ENCODE results near the gene WDR46. TPM values are rescaled to one million over a fixed set of nuclear protein-coding genes. Genes with fewer than 3 reads are reported as not detected.

WDR46 gene
- total and polyA plus RNA-seq, 2 experiments from 2014 or later: 71.4 to 104 TPM

DNA sequence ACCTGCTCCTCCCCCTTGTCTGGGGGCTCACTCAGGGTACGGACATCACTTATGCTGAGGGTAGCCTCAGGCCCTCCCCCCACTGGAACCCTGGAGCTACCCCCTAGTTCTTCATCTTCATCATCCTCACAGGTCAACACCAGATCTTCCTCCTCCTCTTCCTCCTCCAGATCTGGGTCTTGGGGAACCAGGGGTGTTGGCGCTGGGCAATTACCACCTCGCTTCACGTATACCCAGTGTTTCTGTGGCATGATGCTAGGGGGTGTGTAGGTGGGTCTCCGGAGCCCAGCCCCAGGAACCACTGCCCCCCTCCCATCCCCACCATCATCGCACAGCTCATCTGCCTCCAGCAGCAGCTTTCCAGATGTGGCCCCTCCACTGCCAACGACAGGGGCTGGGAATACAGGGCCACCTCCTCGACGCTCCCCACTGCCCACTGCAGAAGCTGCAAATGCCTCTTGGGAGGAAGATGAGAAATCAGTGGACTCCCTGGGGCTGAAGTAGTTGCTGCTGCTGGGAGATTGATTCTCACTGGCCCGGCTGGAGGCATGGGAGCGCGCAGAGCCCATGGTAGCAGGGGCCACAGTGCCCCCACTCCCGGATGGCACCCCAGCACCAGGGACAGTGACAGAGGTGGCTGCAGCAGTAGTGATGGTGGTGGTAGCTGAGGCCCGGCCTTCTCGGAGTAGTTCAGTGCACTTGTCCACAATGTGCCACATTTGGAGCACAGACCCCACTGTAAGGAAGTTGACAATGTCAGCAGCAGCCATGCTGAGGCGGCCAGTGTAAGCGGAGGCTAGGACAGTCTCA is 27.0 kb upstream of the WDR46 start:
- Mint-ChIP-seq H3K27me3 (ENCODE audit: insufficient read depth, low read depth, poor library complexity) (peaks cover 28% of the 10 kb centered on the region), H3K9me3 (no peaks in the 10 kb centered on the region; the same call in 1 of the 3 replicates), H3K27ac (peak overlapping the region; percentile 31; the same call in 1 of the 2 replicates), H3K36me3 (ENCODE audit: low read depth) (peaks cover 31% of the 10 kb centered on the region), H3K4me3 (peak overlapping the region; percentile 93), H3K4me1 (peaks cover 61% of the 10 kb centered on the region)
- Histone ChIP-seq H3K27me3 (ENCODE audit: insufficient read depth) (no peaks in the 10 kb centered on the region), H3K4me1 (ENCODE audit: insufficient read depth) (peaks cover 42% of the 10 kb centered on the region), H4K20me1 (replicated peaks; ENCODE audit: insufficient read depth) (peaks cover 4% of the 10 kb centered on the region; the same call in 1 of the 2 replicates), H3K4me3 (no peak overlapping the region; the same call in 1 of the 2 replicates), H3K9me2 (ENCODE audit: insufficient read depth) (no peaks in the 10 kb centered on the region), H2AFZ (no peak overlapping the region), H3K36me3 (ENCODE audit: insufficient read depth) (peaks cover 14% of the 10 kb centered on the region), H3K79me2 (replicated peaks; ENCODE audit: insufficient read depth) (peaks cover 26% of the 10 kb centered on the region), H3F3A (replicated peaks; ENCODE audit: low read depth) (peaks cover 30% of the 10 kb centered on the region), H3K27ac (ENCODE audit: low read depth) (no peak overlapping the region), H3K4me2 (peak overlapping the region; percentile 99)
- DNase-seq (ENCODE audit: low spot score): no peak
- no peak for ATAC-seq
- TF ChIP-seq JUNB (IDR thresholded peaks at IDR 0.05; ENCODE audit: unreplicated experiment): no peak
- TF ChIP-seq, protein P1, sequence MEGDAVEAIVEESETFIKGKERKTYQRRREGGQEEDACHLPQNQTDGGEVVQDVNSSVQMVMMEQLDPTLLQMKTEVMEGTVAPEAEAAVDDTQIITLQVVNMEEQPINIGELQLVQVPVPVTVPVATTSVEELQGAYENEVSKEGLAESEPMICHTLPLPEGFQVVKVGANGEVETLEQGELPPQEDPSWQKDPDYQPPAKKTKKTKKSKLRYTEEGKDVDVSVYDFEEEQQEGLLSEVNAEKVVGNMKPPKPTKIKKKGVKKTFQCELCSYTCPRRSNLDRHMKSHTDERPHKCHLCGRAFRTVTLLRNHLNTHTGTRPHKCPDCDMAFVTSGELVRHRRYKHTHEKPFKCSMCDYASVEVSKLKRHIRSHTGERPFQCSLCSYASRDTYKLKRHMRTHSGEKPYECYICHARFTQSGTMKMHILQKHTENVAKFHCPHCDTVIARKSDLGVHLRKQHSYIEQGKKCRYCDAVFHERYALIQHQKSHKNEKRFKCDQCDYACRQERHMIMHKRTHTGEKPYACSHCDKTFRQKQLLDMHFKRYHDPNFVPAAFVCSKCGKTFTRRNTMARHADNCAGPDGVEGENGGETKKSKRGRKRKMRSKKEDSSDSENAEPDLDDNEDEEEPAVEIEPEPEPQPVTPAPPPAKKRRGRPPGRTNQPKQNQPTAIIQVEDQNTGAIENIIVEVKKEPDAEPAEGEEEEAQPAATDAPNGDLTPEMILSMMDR (conservative IDR thresholded peaks at IDR 0.05; ENCODE audit: low read depth in 2 of 2): no peak
- TF ChIP-seq REST (IDR thresholded peaks at IDR 0.05; ENCODE audit: unreplicated experiment): peak; percentile 36
- TF ChIP-seq ETS1 (IDR thresholded peaks at IDR 0.05): no peak

DNA sequence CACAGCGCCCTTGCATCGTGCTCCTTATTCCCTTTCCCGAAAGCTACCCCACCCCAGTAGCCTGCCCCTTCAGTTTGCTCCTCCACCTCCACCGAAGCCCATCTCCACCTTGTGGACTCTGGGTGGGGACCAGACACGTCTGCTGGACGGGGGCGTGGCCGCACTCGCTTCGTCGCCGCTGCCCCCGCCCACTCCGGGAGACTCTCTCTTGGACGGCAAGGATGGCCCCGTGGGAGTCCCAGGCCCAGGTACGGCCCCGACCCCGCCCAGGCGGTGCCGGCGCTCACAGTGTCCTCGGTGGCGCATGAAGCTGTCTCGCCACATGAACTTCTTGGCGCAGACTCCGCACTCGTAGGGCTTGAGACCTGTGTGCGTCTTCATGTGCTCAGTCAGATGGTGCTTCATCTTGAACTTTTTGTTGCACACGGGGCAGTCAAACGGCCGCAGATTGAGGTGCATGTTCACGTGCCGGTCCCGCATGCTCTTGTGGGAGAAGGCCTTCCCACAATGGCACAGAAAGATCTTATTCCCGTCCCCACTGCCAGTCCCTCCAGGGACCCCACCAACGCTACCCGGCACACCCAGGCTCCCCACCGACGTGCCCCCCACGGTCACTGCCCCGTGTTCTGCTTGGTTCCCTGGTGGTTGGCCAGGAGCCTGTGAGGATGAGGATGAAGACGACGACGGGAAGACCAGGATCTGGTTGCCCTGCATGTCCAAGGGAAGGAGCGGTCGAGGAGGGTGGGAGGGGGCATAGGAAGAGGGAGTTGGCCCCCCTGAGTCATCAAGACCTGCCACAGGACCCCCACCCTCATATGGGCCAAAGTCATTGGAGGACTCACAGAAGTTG is 26.1 kb upstream of the WDR46 start:
- Histone ChIP-seq H3F3A (replicated peaks; ENCODE audit: low read depth) (peaks cover 25% of the 10 kb centered on the region), H3K4me1 (ENCODE audit: insufficient read depth) (peaks cover 36% of the 10 kb centered on the region), H3K4me3 (peak overlapping the region; percentile 91), H2AFZ (no peak overlapping the region), H3K36me3 (ENCODE audit: insufficient read depth) (peaks cover 11% of the 10 kb centered on the region), H3K27ac (ENCODE audit: low read depth) (no peak overlapping the region), H4K20me1 (replicated peaks; ENCODE audit: insufficient read depth) (peaks cover 1% of the 10 kb centered on the region; the same call in 1 of the 2 replicates), H3K27me3 (ENCODE audit: insufficient read depth) (no peaks in the 10 kb centered on the region), H3K4me2 (peak overlapping the region; percentile 99), H3K9me2 (ENCODE audit: insufficient read depth) (no peaks in the 10 kb centered on the region), H3K79me2 (replicated peaks; ENCODE audit: insufficient read depth) (peaks cover 17% of the 10 kb centered on the region)
- ATAC-seq: peak; percentile 14
- TF ChIP-seq NANOG (IDR thresholded peaks at IDR 0.05; ENCODE audit: borderline replicate concordance): no peak
- TF ChIP-seq POLR2AphosphoS5 (IDR thresholded peaks at IDR 0.05; ENCODE audit: low read depth): peak; percentile 70
- TF ChIP-seq STAT1 (IDR thresholded peaks at IDR 0.05; ENCODE audit: unreplicated experiment): no peak
- no peak for TF ChIP-seq EZH2 (IDR thresholded peaks at IDR 0.05; ENCODE audit: low read depth, unreplicated experiment)
- Mint-ChIP-seq H3K9me3 (no peaks in the 10 kb centered on the region; the same call in 1 of the 3 replicates), H3K27me3 (ENCODE audit: insufficient read depth, low read depth, poor library complexity) (peaks cover 26% of the 10 kb centered on the region), H3K36me3 (ENCODE audit: low read depth) (peaks cover 23% of the 10 kb centered on the region), H3K4me1 (peaks cover 53% of the 10 kb centered on the region), H3K4me3 (peak overlapping the region; percentile 92), H3K27ac (no peak overlapping the region; the same call in 1 of the 2 replicates)
- DNase-seq (ENCODE audit: low spot score): peak; percentile 71
